Measurements from ENCODE around the gene STX8. TPM values are rescaled to one million over a fixed set of nuclear protein-coding genes. Genes with fewer than 3 reads are reported as not detected.

Gene STX8
- total and polyA plus RNA-seq, 9 of the 15 experiments (the other 6 are each of a cell fraction or from before 2014, with no cell fraction given), result 14.6 to 42.5 (median 22.1) TPM

- DNase-seq (ENCODE audit: extremely low read depth in 1 of 4, low spot score in 3 of 4) (no peak), FAIRE-seq (no peak), ATAC-seq (no peak)
- no peak overlapping the region for H3K4me3 ChIP-seq
- ChIA-PET CTCF (ENCODE audit: low intra/inter-chr PET ratio) (no interaction called here), POLR2A (no interaction called here)
- no peaks in the 10 kb centered on the region for H3K36me3 ChIP-seq (ENCODE audit: control insufficient read depth, insufficient read depth, low read length)
- WGBS (ENCODE audit: insufficient coverage, low coverage, missing lambda C conversion rate), result 1% methylated on average over 12 of the region's 23 CpGs
- no TSS peak for BruUV-seq (replicated peaks)
- no peaks in the 10 kb centered on the region for H4K20me1 ChIP-seq (replicated peaks; ENCODE audit: control insufficient read depth, insufficient read depth, low read length)
- H3K4me2 ChIP-seq (ENCODE audit: insufficient read depth, low read length), result no peak overlapping the region
- intact Hi-C loops (cut with micrococcal nuclease) (no loop called here), in situ Hi-C loops (cut with MboI) (no loop called here)
- H3K79me2 ChIP-seq (ENCODE audit: control insufficient read depth, insufficient read depth, low read length), result no peaks in the 10 kb centered on the region
- H3K4me1 ChIP-seq (replicated peaks in 1 of 2; ENCODE audit: control insufficient read depth in 2 of 2, insufficient read depth in 2 of 2, low read length in 2 of 2), result no peaks in the 10 kb centered on the region
- no peak overlapping the region for H3K9ac ChIP-seq (ENCODE audit: insufficient read depth in 1 of 2, low read depth in 2 of 2, low read length in 2 of 2)
- no peak for TF ChIP-seq PCBP1 (IDR thresholded peaks at IDR 0.05; ENCODE audit: low read depth, low read length, poor library complexity, severe bottlenecking)
- TF ChIP-seq, protein P1, sequence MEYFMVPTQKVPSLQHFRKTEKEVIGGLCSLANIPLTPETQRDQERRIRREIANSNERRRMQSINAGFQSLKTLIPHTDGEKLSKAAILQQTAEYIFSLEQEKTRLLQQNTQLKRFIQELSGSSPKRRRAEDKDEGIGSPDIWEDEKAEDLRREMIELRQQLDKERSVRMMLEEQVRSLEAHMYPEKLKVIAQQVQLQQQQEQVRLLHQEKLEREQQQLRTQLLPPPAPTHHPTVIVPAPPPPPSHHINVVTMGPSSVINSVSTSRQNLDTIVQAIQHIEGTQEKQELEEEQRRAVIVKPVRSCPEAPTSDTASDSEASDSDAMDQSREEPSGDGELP (CRISPR knock-in tag; IDR thresholded peaks at IDR 0.05; ENCODE audit: borderline replicate concordance), result no peak
- no peak overlapping the region for H2AFZ ChIP-seq (ENCODE audit: low read depth, low read length)
- H3K27me3 ChIP-seq (ENCODE audit: control insufficient read depth in 2 of 2, insufficient read depth in 2 of 2, low read length in 2 of 2), result peaks cover 0 to 4% of the 10 kb centered on the region in 2 experiments; a peak in 1 of 5 replicates
- no peaks in the 10 kb centered on the region for H3K9me3 ChIP-seq (replicated peaks; ENCODE audit: control insufficient read depth, insufficient read depth, low read depth, low read length)
- H3K27ac ChIP-seq (ENCODE audit: extremely low read depth, low read depth, low read length), result no peak overlapping the region
- H3K9me1 ChIP-seq (ENCODE audit: control insufficient read depth, insufficient read depth, low read length), result no peaks in the 10 kb centered on the region
These were observed 355.0 kb downstream of the STX8 start for GRCh38 chr17:9220398-9221146.
